Brain microvascular endothelial cell (primary cell): ENCODE measurements around the gene CRYAA.

Experiments
- DNase-seq: peaks from one replicate; pipeline ENCODE4 v3.0.0-alpha.2; 2020
- H3K27ac ChIP-seq: fragments of 250-450 bp; sonication (Bioruptor Pico); 2 replicates; pipeline ENCODE4 v1.5.1; 2020; ENCODE audit warnings: mild to moderate bottlenecking, moderate library complexity
- H3K27me3 ChIP-seq: fragments of 250-450 bp; sonication (Bioruptor Pico); replicated peaks from 2 replicates; pipeline ENCODE4 v1.5.1; 2020; ENCODE audit warnings: mild to moderate bottlenecking
- H3K36me3 ChIP-seq: fragments of 250-450 bp; sonication (Bioruptor Pico); replicated peaks from 2 replicates; pipeline ENCODE4 v1.5.1; 2020; ENCODE audit warnings: mild to moderate bottlenecking
- H3K4me3 ChIP-seq: 2 replicates; pipeline ENCODE4 v1.5.1; 2011; ENCODE audit warnings: low read depth, mild to moderate bottlenecking, control low read depth, low read length, moderate library complexity
- in situ Hi-C: cut with HindIII; loops from 2 replicates; pipeline ENCODE4 v1.10.0; 2017; ENCODE audit warnings: low sequenced_read_pairs, low pct_ligation_motif_present
- TF ChIP-seq, protein P1 (sequence below): IDR thresholded peaks from 2 replicates; pipeline ENCODE4 v1.5.1; 2011; ENCODE audit warnings: low read depth, mild to moderate bottlenecking, moderate library complexity, low read length, control low read depth, inconsistent platforms; ENCODE audit errors: missing control alignments

The CRYAA gene

GRCh38 chr21:43203591-43203990, 34.8 kb downstream of the CRYAA start:
- no peaks in the 10 kb centered on the region for H3K27me3 ChIP-seq
- DNase-seq = no peak
- in situ Hi-C loops = no loop called here
- no peaks in the 10 kb centered on the region for H3K36me3 ChIP-seq
- TF ChIP-seq, protein P1, sequence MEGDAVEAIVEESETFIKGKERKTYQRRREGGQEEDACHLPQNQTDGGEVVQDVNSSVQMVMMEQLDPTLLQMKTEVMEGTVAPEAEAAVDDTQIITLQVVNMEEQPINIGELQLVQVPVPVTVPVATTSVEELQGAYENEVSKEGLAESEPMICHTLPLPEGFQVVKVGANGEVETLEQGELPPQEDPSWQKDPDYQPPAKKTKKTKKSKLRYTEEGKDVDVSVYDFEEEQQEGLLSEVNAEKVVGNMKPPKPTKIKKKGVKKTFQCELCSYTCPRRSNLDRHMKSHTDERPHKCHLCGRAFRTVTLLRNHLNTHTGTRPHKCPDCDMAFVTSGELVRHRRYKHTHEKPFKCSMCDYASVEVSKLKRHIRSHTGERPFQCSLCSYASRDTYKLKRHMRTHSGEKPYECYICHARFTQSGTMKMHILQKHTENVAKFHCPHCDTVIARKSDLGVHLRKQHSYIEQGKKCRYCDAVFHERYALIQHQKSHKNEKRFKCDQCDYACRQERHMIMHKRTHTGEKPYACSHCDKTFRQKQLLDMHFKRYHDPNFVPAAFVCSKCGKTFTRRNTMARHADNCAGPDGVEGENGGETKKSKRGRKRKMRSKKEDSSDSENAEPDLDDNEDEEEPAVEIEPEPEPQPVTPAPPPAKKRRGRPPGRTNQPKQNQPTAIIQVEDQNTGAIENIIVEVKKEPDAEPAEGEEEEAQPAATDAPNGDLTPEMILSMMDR = no peak
- H3K4me3 ChIP-seq = no peak overlapping the region
- H3K27ac ChIP-seq = no peak overlapping the region

GRCh38 chr21:43204638-43205037, 35.8 kb downstream of the CRYAA start:
- no peak for DNase-seq
- TF ChIP-seq, protein P1 = no peak
- no peaks in the 10 kb centered on the region for H3K36me3 ChIP-seq
- no peaks in the 10 kb centered on the region for H3K27me3 ChIP-seq
- in situ Hi-C loops = no loop called here
- no peak overlapping the region for H3K27ac ChIP-seq
- H3K4me3 ChIP-seq = no peak overlapping the region

- TF ChIP-seq, protein P1 = no peak
- Histone ChIP-seq H3K4me3 (no peak overlapping the region), H3K27me3 (no peaks in the 10 kb centered on the region), H3K27ac (no peak overlapping the region), H3K36me3 (no peaks in the 10 kb centered on the region)
- in situ Hi-C loops = no loop called here
- DNase-seq = no peak
Measured at GRCh38 chr21:43206231-43207042, 37.6 kb downstream of the CRYAA start.

DNA sequence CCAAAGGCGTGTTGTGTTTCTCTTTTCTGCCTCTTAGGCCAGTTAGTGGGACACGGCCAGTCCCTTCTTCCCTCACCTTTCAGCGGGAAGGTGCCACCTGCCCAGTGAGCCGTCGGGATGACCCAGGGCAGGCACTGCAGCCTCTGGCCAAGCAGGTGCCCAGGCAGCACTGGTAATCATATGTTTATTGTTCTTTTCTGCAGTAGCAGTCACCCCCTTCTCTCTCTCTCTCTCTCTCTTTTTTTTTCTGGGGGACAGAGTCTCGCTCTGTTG, 38.2 kb downstream of the CRYAA start:
- Histone ChIP-seq H3K27ac (no peak overlapping the region), H3K27me3 (no peaks in the 10 kb centered on the region), H3K4me3 (no peak overlapping the region), H3K36me3 (no peaks in the 10 kb centered on the region)
- DNase-seq = no peak
- TF ChIP-seq, protein P1 = no peak
- in situ Hi-C loops = no loop called here

GRCh38 chr21:43207868-43208267, 39.1 kb downstream of the CRYAA start:
- TF ChIP-seq, protein P1 = no peak
- in situ Hi-C loops = no loop called here
- no peaks in the 10 kb centered on the region for H3K27me3 ChIP-seq
- no peaks in the 10 kb centered on the region for H3K36me3 ChIP-seq
- DNase-seq = no peak
- no peak overlapping the region for H3K27ac ChIP-seq
- H3K4me3 ChIP-seq = no peak overlapping the region
